T-helper 1 cell treated with Interleukin-12 subunit alpha and Interleukin-12 subunit beta and Interleukin-4 antibody, amounts not matched to agents 30 μg/mL and 1 μg/mL, for 36 hours (primary cell): ENCODE data around the gene AKAP13.

ENCODE experiments used
- H3K27ac Mint-ChIP-seq: one replicate; pipeline ENCODE4 v1.8.0; 2021; ENCODE audit warnings: mild to moderate bottlenecking, mixed read lengths
- H3K27me3 Mint-ChIP-seq: one replicate; pipeline ENCODE4 v1.8.0; 2021; ENCODE audit warnings: low read depth, mixed read lengths
- H3K36me3 Mint-ChIP-seq: one replicate; pipeline ENCODE4 v1.8.0; 2021; ENCODE audit warnings: low read depth, mixed read lengths
- H3K4me1 Mint-ChIP-seq: one replicate; pipeline ENCODE4 v1.8.0; 2021; ENCODE audit warnings: low read depth, mixed read lengths
- H3K4me3 Mint-ChIP-seq: one replicate; pipeline ENCODE4 v1.8.0; 2021; ENCODE audit warnings: mild to moderate bottlenecking, moderate library complexity, mixed read lengths
- H3K9me3 Mint-ChIP-seq: one replicate; pipeline ENCODE4 v1.8.0; 2021; ENCODE audit warnings: mixed read lengths

AKAP13 gene

DNA sequence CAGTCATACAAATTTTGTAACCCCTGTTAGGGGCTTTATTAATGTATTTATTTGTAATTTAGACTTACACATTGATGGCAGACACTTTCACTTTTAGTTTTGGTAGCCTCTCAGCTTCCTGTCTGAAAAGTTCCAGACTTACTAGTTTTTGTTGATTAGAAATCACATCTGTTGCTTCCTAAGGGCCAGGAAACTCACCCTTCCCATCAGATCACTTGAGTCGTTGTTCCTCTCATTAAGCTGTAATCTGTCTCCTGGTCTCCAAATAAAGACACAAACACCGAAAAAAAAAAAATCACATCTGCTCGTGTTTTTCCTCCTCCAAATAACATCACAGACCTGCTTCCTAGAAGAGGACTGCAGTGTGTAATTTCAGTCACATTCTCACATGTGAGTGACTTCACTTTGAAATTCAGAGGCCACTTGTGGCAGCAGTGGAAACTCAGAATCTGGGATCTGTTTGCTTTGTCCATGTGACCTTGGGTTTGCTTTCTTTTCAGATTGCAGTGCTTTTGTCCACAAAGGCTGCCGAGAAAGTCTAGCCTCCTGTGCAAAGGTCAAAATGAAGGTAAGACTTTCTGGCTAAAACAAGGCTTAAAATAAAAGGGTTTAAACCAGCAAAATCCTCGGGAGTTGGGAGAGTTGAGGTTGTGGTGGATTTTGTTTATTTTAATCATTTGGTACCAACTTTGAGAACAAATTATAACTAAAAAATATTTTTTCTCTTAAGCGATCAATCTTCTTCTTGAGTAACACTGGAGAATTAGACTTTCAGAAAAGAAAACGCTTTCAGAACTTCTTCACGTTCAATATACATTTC lies 327.3 kb downstream of the AKAP13 start:
- Mint-ChIP-seq H3K27ac (peak overlapping the region; percentile 90), H3K36me3 (peaks cover 46% of the 10 kb centered on the region), H3K9me3 (no peaks in the 10 kb centered on the region), H3K27me3 (no peaks in the 10 kb centered on the region), H3K4me3 (peak overlapping the region; percentile 80), H3K4me1 (peaks cover 67% of the 10 kb centered on the region)

- peaks cover 49% of the 10 kb centered on the region for H3K36me3 Mint-ChIP-seq
- no peaks in the 10 kb centered on the region for H3K9me3 Mint-ChIP-seq
- H3K4me1 Mint-ChIP-seq, result peaks cover 61% of the 10 kb centered on the region
- peak overlapping the region; percentile 22 for H3K27ac Mint-ChIP-seq
- H3K27me3 Mint-ChIP-seq, result no peaks in the 10 kb centered on the region
- H3K4me3 Mint-ChIP-seq, result peak overlapping the region; percentile 31
Measured at GRCh38 chr15:85708402-85708941, 328.1 kb downstream of the AKAP13 start.

DNA sequence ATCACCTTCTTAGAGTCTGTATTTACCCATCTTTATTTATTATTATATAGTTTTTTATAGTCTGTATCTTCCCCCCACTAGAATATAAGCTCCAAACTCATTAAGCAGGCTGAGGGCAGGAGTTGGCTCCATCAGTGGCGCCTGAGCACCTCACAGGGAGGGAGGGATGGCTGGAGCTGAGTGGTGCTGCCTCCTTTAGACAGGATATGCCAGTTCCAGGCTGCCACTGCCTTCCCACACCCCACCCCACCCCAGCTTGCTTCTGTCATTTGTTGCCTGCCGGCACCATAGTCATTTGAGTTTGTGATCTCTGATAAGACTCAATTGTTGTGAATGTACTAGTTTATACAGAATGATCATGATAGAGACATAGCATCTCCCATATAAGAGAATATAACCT lies 328.8 kb downstream of the AKAP13 start:
- H3K27me3 Mint-ChIP-seq, result no peaks in the 10 kb centered on the region
- H3K4me1 Mint-ChIP-seq, result peaks cover 56% of the 10 kb centered on the region
- H3K4me3 Mint-ChIP-seq, result no peak overlapping the region
- H3K36me3 Mint-ChIP-seq, result peaks cover 51% of the 10 kb centered on the region
- no peak overlapping the region for H3K27ac Mint-ChIP-seq
- H3K9me3 Mint-ChIP-seq, result no peaks in the 10 kb centered on the region

DNA sequence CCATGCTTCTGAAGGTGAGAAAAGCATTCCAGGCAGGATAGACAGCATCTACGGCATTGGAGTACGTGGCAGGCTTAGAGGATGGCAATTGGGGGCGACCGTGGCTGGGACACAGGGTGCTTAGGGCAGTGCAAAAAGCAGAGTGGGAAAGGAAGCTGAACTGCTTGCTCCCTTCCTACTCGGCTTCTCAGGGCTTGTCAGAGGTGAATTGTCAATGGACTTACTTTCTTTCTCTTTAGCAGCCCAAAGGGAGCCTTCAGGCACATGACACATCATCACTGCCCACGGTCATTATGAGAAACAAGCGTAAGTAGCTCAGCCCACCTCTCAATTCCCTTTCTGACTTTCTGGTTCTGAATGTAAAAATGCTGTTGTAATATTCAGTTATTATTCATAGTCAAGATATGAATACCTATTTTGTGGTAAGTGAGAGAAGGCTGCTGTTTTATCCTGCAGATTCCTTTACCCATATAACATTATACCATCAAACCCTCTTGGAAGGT lies 330.0 kb downstream of the AKAP13 start:
- H3K4me3 Mint-ChIP-seq, result no peak overlapping the region
- peaks cover 48% of the 10 kb centered on the region for H3K36me3 Mint-ChIP-seq
- H3K27me3 Mint-ChIP-seq, result no peaks in the 10 kb centered on the region
- peak overlapping the region; percentile 41 for H3K27ac Mint-ChIP-seq
- no peaks in the 10 kb centered on the region for H3K9me3 Mint-ChIP-seq
- peaks cover 47% of the 10 kb centered on the region for H3K4me1 Mint-ChIP-seq

GRCh38 chr15:85711580-85712192 lies 331.3 kb downstream of the AKAP13 start:
- peaks cover 50% of the 10 kb centered on the region for H3K36me3 Mint-ChIP-seq
- H3K4me1 Mint-ChIP-seq, result peaks cover 38% of the 10 kb centered on the region
- H3K27me3 Mint-ChIP-seq, result no peaks in the 10 kb centered on the region
- H3K4me3 Mint-ChIP-seq, result no peak overlapping the region
- H3K9me3 Mint-ChIP-seq, result no peaks in the 10 kb centered on the region
- no peak overlapping the region for H3K27ac Mint-ChIP-seq

GRCh38 chr15:85716261-85716660 lies 335.9 kb downstream of the AKAP13 start:
- Mint-ChIP-seq H3K36me3 (peaks cover 62% of the 10 kb centered on the region), H3K4me3 (no peak overlapping the region), H3K9me3 (no peaks in the 10 kb centered on the region), H3K27ac (no peak overlapping the region), H3K27me3 (no peaks in the 10 kb centered on the region), H3K4me1 (peaks cover 11% of the 10 kb centered on the region)

- H3K27ac Mint-ChIP-seq, result no peak overlapping the region
- peaks cover 8% of the 10 kb centered on the region for H3K4me1 Mint-ChIP-seq
- peaks cover 63% of the 10 kb centered on the region for H3K36me3 Mint-ChIP-seq
- H3K27me3 Mint-ChIP-seq, result no peaks in the 10 kb centered on the region
- no peaks in the 10 kb centered on the region for H3K9me3 Mint-ChIP-seq
- no peak overlapping the region for H3K4me3 Mint-ChIP-seq
Measured at GRCh38 chr15:85717212-85717611, 336.8 kb downstream of the AKAP13 start.

GRCh38 chr15:85718271-85718971 lies 338.0 kb downstream of the AKAP13 start:
- Mint-ChIP-seq H3K27ac (no peak overlapping the region), H3K4me1 (peaks cover 14% of the 10 kb centered on the region), H3K27me3 (no peaks in the 10 kb centered on the region), H3K9me3 (no peaks in the 10 kb centered on the region), H3K4me3 (no peak overlapping the region), H3K36me3 (peaks cover 68% of the 10 kb centered on the region)

DNA sequence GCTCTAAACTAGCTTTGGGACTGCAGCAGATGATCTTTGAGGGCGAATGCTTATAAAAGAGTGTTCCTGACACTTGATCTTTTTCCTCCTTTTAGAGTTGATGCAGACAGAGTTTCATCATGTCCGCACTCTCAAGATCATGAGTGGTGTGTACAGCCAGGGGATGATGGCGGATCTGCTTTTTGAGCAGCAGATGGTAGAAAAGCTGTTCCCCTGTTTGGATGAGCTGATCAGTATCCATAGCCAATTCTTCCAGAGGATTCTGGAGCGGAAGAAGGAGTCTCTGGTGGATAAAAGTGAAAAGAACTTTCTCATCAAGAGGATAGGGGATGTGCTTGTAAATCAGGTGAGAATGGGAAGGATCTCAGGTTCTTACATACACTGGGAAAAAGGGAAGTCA lies 338.6 kb downstream of the AKAP13 start:
- H3K9me3 Mint-ChIP-seq, result no peaks in the 10 kb centered on the region
- no peak overlapping the region for H3K4me3 Mint-ChIP-seq

GRCh38 chr15:85722374-85723152 lies 342.2 kb downstream of the AKAP13 start:
- no peaks in the 10 kb centered on the region for H3K9me3 Mint-ChIP-seq
- H3K27ac Mint-ChIP-seq, result no peak overlapping the region
- H3K27me3 Mint-ChIP-seq, result no peaks in the 10 kb centered on the region
- peaks cover 66% of the 10 kb centered on the region for H3K36me3 Mint-ChIP-seq
- no peak overlapping the region for H3K4me3 Mint-ChIP-seq
- H3K4me1 Mint-ChIP-seq, result peaks cover 20% of the 10 kb centered on the region

More for the DNA sequence above, 338.6 kb downstream of the AKAP13 start:
- no peak overlapping the region for H3K27ac Mint-ChIP-seq
- H3K36me3 Mint-ChIP-seq, result peaks cover 67% of the 10 kb centered on the region
- H3K27me3 Mint-ChIP-seq, result no peaks in the 10 kb centered on the region
- peaks cover 16% of the 10 kb centered on the region for H3K4me1 Mint-ChIP-seq

DNA sequence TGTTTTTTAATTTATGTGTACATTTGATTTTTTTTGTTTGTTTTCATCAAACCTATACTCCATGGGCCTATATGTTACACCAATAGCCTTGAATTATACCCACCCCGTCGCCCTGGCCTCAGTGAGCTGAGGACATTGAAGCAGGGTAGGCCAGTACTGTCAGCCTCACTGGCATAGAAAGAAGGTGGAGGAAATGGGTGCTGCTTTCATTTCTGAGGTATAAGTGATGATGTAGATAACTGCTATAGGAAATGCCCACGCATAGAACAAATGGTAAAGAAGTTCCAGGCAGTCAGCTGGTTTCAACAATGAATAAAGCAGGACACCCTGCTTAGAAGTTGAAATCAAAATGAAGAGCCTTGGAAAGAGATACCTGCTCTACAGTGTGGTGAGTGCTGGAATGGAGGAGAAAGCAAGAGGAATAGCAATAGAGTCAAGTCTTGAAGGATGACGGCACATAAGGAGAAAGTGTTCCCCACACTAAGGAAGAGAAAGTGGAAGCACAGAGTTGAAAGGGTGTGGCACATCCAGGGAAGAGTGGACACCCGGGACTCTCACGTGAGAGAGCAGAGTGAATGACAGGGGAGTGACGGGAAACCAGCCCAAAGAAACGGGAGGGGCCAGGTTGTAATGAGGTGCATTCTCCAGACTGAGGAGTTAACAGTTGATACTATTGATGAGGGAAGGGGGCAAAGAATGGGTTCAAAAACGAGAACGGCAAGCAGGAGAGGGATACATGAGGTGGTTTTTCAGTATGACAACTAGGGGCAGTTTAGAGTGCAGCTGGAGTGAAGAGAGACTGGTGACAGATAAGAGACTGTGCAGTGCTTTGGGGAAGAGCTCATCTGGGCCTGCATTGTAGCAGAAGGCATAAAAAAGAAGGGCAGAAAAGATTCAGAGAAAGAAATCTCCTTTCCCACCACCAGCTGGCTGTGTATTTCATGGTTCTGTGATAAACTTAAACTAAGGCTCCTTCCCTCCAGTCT lies 343.9 kb downstream of the AKAP13 start:
- Mint-ChIP-seq H3K36me3 (peaks cover 57% of the 10 kb centered on the region), H3K4me3 (peak overlapping the region; percentile 66), H3K4me1 (peaks cover 21% of the 10 kb centered on the region), H3K9me3 (no peaks in the 10 kb centered on the region), H3K27me3 (no peaks in the 10 kb centered on the region), H3K27ac (peak overlapping the region; percentile 92)

- no peaks in the 10 kb centered on the region for H3K9me3 Mint-ChIP-seq
- H3K4me1 Mint-ChIP-seq, result peaks cover 25% of the 10 kb centered on the region
- no peak overlapping the region for H3K4me3 Mint-ChIP-seq
- H3K36me3 Mint-ChIP-seq, result peaks cover 55% of the 10 kb centered on the region
- H3K27me3 Mint-ChIP-seq, result no peaks in the 10 kb centered on the region
- peak overlapping the region; percentile 92 for H3K27ac Mint-ChIP-seq
Measured at GRCh38 chr15:85725019-85725418, 344.6 kb downstream of the AKAP13 start.

DNA sequence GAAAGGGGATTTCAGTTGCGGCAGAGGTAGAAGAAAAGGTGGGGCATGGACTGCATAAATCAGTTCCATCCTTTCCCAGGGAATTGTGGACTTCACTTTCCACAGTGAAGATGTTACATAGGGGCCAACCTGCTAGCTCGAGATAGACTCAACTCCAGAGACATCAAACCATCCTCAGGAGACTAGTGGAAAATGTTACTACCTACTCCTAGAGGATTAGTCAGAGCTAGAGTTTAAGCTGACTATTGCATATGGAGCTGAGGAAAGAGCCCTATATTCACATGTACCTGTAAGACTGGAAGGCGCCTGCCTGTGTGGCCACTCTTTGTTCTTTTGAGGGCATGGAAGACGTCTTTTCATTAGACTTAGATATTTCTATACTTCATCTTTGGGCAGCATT lies 345.2 kb downstream of the AKAP13 start:
- no peak overlapping the region for H3K27ac Mint-ChIP-seq
- H3K27me3 Mint-ChIP-seq, result no peaks in the 10 kb centered on the region
- peaks cover 60% of the 10 kb centered on the region for H3K36me3 Mint-ChIP-seq
- H3K4me3 Mint-ChIP-seq, result no peak overlapping the region
- H3K9me3 Mint-ChIP-seq, result no peaks in the 10 kb centered on the region
- peaks cover 31% of the 10 kb centered on the region for H3K4me1 Mint-ChIP-seq
